WTC11 (cell line): Measurements from ENCODE around the gene NTMT1. TPM values are rescaled to one million over a fixed set of nuclear protein-coding genes. Genes with fewer than 3 reads are reported as not detected.
"Not testable (repeated sequence)": the region's sequence is repeated elsewhere in the genome, so short reads cannot be mapped to it uniquely, and the experiment has no call there.

Experiments used
- ATAC-seq: fragments of 200-7000 bp; cut with Tn5 transposase; 2 replicates; pipeline ENCODE4 v1.10.0; 2021; ENCODE audit warnings: mild to moderate bottlenecking, moderate library complexity
- CTCF ChIA-PET: fragments of 300-600 bp; sonication (Branson Sonifier 250); formaldehyde crosslinking; loops from one replicate; lab custom pipeline; 2021; ENCODE audit warnings: antibody characterized with exemption; lab: Charles Lee
- POLR2A ChIA-PET: fragments of 350-600 bp; sonication (Branson Sonifier 250); formaldehyde crosslinking; loops from one replicate; lab custom pipeline; 2021; ENCODE audit warnings: antibody characterized with exemption; lab: Charles Lee
- DNase-seq: peaks from one replicate; pipeline ENCODE4 v3.0.0; 2021; ENCODE audit warnings: low spot score
- H3K27ac Mint-ChIP-seq: 2 replicates; pipeline ENCODE4 v1.8.0; 2021; ENCODE audit warnings: mixed read lengths
- H3K27me3 Mint-ChIP-seq: 2 replicates; pipeline ENCODE4 v1.8.0; 2021; ENCODE audit warnings: low read depth, mild to moderate bottlenecking, moderate library complexity, mixed read lengths
- H3K36me3 Mint-ChIP-seq: 2 replicates; pipeline ENCODE4 v1.8.0; 2021; ENCODE audit warnings: mixed read lengths
- H3K4me1 Mint-ChIP-seq: 2 replicates; pipeline ENCODE4 v1.8.0; 2022; ENCODE audit warnings: mixed read lengths
- H3K4me3 Mint-ChIP-seq: 2 replicates; pipeline ENCODE4 v1.8.0; 2021; ENCODE audit warnings: mild to moderate bottlenecking, moderate library complexity, mixed read lengths
- H3K9me3 Mint-ChIP-seq: 2 replicates; pipeline ENCODE4 v1.8.0; 2021; ENCODE audit warnings: mixed read lengths
- CTCF ChIP-seq: fragments of 200-600 bp; IDR thresholded peaks from 2 replicates; pipeline ENCODE4 v1.8.0; 2022; ENCODE audit warnings: antibody characterized with exemption
- ELF4 ChIP-seq: sonication (generic); formaldehyde crosslinking; IDR thresholded peaks from 2 replicates; pipeline ENCODE4 v1.8.1; 2022; ENCODE audit warnings: low read depth, mild to moderate bottlenecking, moderate library complexity, missing genetic modification reagents
- EMX1 ChIP-seq: fragments of 250-450 bp; sonication (Bioruptor Pico); IDR thresholded peaks from 2 replicates; pipeline ENCODE4 v1.8.0; 2021; ENCODE audit warnings: mild to moderate bottlenecking
- GABPB1 ChIP-seq: sonication (generic); formaldehyde crosslinking; IDR thresholded peaks from 2 replicates; pipeline ENCODE4 v1.8.1; 2023; ENCODE audit warnings: mild to moderate bottlenecking, missing genetic modification reagents
- GRHL2 ChIP-seq: fragments of 250-450 bp; sonication (Bioruptor Pico); IDR thresholded peaks from 2 replicates; pipeline ENCODE4 v1.8.0; 2022; ENCODE audit warnings: mild to moderate bottlenecking, moderate library complexity; ENCODE audit not compliant: insufficient replicate concordance, severe bottlenecking
- GTF2I ChIP-seq: fragments of 250-450 bp; sonication (Bioruptor Pico); conservative IDR thresholded peaks from 2 replicates; pipeline ENCODE4 v1.4.0; 2021; ENCODE audit warnings: mild to moderate bottlenecking
- HMGA2 ChIP-seq: fragments of 250-450 bp; sonication (Bioruptor Pico); IDR thresholded peaks from 2 replicates; pipeline ENCODE4 v1.4.0; 2021; ENCODE audit warnings: mild to moderate bottlenecking, moderate library complexity
- IRF2 ChIP-seq: sonication (generic); formaldehyde crosslinking; IDR thresholded peaks from 2 replicates; pipeline ENCODE4 v1.8.0; 2022; ENCODE audit warnings: low read depth, missing genetic modification reagents, borderline replicate concordance
- JUN ChIP-seq: sonication (generic); formaldehyde crosslinking; IDR thresholded peaks from 2 replicates; pipeline ENCODE4 v1.8.0; 2023; ENCODE audit warnings: mild to moderate bottlenecking, missing genetic modification reagents
- KAT7 ChIP-seq: sonication (generic); formaldehyde crosslinking; IDR thresholded peaks from 2 replicates; pipeline ENCODE4 v1.8.1; 2023; ENCODE audit warnings: missing genetic modification reagents, mild to moderate bottlenecking, borderline replicate concordance
- MLX ChIP-seq: sonication (generic); formaldehyde crosslinking; IDR thresholded peaks from 2 replicates; pipeline ENCODE4 v1.8.1; 2023; ENCODE audit warnings: mild to moderate bottlenecking, missing genetic modification reagents, moderate library complexity
- MXD4 ChIP-seq: fragments of 250-450 bp; sonication (Bioruptor Pico); IDR thresholded peaks from 2 replicates; pipeline ENCODE4 v1.8.0; 2021; ENCODE audit warnings: mild to moderate bottlenecking, moderate library complexity, borderline replicate concordance
- NFATC4 ChIP-seq: fragments of 250-450 bp; sonication (Bioruptor Pico); IDR thresholded peaks from 2 replicates; pipeline ENCODE4 v1.9.0; 2021; ENCODE audit warnings: mild to moderate bottlenecking
- RELA ChIP-seq: sonication (generic); formaldehyde crosslinking; IDR thresholded peaks from 2 replicates; pipeline ENCODE4 v1.8.1; 2022; ENCODE audit warnings: missing genetic modification reagents, mild to moderate bottlenecking, borderline replicate concordance
- SMAD4 ChIP-seq: sonication (generic); formaldehyde crosslinking; IDR thresholded peaks from 2 replicates; pipeline ENCODE4 v1.8.0; 2022; ENCODE audit warnings: mild to moderate bottlenecking, missing genetic modification reagents
- ZBTB21 ChIP-seq: sonication (generic); formaldehyde crosslinking; IDR thresholded peaks from 2 replicates; pipeline ENCODE4 v1.8.1; 2023; ENCODE audit warnings: mild to moderate bottlenecking, missing genetic modification reagents, borderline replicate concordance
- total RNA-seq: library from RNA; stranded (reverse); gene quantifications from 3 replicates; pipeline ENCODE4 v1.2.3, GENCODE V29; 2021
- TF ChIP-seq, protein P1 (sequence below): sonication (generic); formaldehyde crosslinking; IDR thresholded peaks from 2 replicates; pipeline ENCODE4 v1.8.1; 2023; ENCODE audit warnings: mild to moderate bottlenecking, missing genetic modification reagents, moderate library complexity
- TF ChIP-seq, protein P2 (sequence below): fragments of 250-450 bp; sonication (Bioruptor Pico); IDR thresholded peaks from 2 replicates; pipeline ENCODE4 v1.9.0; 2021; ENCODE audit warnings: moderate library complexity, mild to moderate bottlenecking, inconsistent platforms, borderline replicate concordance

Gene NTMT1
- total RNA-seq, 1 experiment from 2014 or later: 71.1 TPM

DNA sequence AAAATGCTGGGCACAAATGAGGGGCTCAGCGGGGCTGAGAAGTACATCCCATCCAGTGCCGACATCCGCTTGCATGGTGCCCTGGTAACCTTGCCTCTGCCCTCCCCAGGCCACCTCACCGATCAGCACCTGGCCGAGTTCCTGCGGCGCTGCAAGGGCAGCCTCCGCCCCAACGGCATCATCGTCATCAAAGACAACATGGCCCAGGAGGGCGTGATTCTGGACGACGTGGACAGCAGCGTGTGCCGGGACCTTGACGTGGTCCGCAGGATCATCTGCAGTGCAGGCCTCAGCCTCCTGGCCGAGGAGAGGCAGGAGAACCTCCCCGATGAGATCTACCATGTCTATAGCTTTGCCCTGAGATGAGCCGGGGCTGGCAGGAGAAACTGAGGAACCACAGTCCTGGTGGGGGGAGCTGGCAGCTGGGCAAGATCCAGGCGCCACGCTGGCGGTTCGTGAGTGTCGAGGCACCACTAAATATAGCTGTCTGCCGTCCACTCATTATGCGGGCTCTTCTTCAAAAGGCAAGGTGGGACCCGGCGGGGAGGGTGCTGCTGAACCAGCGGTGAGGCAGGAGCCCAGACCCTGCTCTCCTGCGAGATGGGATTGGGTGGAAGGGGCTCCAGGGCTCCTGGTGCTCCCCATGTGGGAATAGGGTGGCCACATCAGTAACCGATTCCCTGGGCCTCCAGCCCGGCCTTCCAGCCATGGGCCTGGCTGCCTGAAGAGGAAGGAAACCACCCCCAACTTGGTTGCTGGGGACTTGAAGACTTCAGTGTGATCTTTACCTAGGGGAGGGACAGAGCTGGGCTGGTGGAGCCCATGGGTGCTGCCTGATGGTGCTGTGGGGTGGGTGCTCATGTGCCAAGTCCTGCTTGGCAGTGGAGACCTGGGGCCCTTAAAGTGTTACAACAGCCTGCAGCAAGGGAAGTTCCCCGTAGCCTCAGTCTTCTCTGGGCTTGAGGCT lies 9.4 kb downstream of the NTMT1 start:
- TF ChIP-seq GABPB1 (CRISPR knock-in tag) (no peak), MXD4 (CRISPR knock-in tag) (no peak), EMX1 (CRISPR knock-in tag) (no peak), IRF2 (no peak), ELF4 (CRISPR knock-in tag) (no peak), KAT7 (CRISPR knock-in tag) (no peak), HMGA2 (CRISPR knock-in tag) (no peak), ZBTB21 (CRISPR knock-in tag) (no peak), GTF2I (CRISPR knock-in tag) (no peak), RELA (CRISPR knock-in tag) (no peak), GRHL2 (CRISPR knock-in tag) (no peak), SMAD4 (CRISPR knock-in tag) (no peak), CTCF (no peak)
- TF ChIP-seq, protein P1, sequence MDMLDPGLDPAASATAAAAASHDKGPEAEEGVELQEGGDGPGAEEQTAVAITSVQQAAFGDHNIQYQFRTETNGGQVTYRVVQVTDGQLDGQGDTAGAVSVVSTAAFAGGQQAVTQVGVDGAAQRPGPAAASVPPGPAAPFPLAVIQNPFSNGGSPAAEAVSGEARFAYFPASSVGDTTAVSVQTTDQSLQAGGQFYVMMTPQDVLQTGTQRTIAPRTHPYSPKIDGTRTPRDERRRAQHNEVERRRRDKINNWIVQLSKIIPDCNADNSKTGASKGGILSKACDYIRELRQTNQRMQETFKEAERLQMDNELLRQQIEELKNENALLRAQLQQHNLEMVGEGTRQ (CRISPR knock-in tag): no peak
- TF ChIP-seq, protein P2, sequence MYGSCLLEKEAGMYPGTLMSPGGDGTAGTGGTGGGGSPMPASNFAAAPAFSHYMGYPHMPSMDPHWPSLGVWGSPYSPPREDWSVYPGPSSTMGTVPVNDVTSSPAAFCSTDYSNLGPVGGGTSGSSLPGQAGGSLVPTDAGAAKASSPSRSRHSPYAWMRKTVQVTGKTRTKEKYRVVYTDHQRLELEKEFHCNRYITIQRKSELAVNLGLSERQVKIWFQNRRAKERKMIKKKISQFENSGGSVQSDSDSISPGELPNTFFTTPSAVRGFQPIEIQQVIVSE: no peak
- Mint-ChIP-seq H3K36me3 (peaks cover 31% of the 10 kb centered on the region), H3K4me1 (peaks cover 10% of the 10 kb centered on the region), H3K27me3 (no peaks in the 10 kb centered on the region), H3K27ac (no peak overlapping the region), H3K4me3 (no peak overlapping the region), H3K9me3 (no peaks in the 10 kb centered on the region)
- no peak for ATAC-seq
- ChIA-PET POLR2A (no interaction called here), CTCF (no interaction called here)
- no peak for DNase-seq

- H3K4me3 Mint-ChIP-seq, H3K27me3 Mint-ChIP-seq, POLR2A ChIA-PET: not testable (repeated sequence)
These were observed 10.4 kb downstream of the NTMT1 start for GRCh38 chr9:129636343-129636742.

DNA sequence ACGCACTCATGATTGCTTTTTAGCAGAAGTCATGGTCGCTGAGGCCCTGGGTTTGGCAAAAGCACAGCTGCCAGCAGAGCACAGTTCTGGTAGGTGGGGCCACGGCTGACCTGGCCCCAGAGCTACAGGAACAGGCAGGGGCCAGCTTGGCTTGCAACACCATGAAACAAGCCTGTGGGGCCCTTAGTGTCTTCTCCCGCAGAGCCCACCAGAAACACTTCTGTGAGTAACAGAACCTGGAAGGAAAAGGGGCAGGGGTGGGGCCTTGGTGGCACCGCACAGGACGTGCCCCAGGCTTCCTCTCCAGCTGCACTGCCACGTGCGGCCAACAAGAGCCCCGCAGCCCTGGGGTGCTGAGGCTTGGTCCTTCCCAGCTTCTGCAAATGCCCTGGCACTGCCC lies 11.1 kb downstream of the NTMT1 start:
- Mint-ChIP-seq H3K27me3 (no peaks in the 10 kb centered on the region), H3K27ac (no peak overlapping the region), H3K4me1 (peaks cover 11% of the 10 kb centered on the region), H3K9me3 (no peaks in the 10 kb centered on the region), H3K36me3 (peaks cover 31% of the 10 kb centered on the region), H3K4me3 (no peak overlapping the region)
- CTCF ChIA-PET: interaction anchor here (1.0 to 2.0 kb wide), 4 partner anchors 11 to 494 kb away, joined by 3 to 10 read pairs (median 3); partner anchors contain the start of gene NTMT1
- DNase-seq (no peak), ATAC-seq (no peak)
- POLR2A ChIA-PET: no interaction called here
- TF ChIP-seq RELA (CRISPR knock-in tag) (no peak), MLX (CRISPR knock-in tag) (no peak), JUN (CRISPR knock-in tag) (no peak), NFATC4 (no peak)

More at GRCh38 chr9:129636343-129636742, 10.4 kb downstream of the NTMT1 start:
- peaks cover 31% of the 10 kb centered on the region for H3K36me3 Mint-ChIP-seq
- H3K27ac Mint-ChIP-seq, DNase-seq, H3K9me3 Mint-ChIP-seq, ATAC-seq: not testable (repeated sequence)
- CTCF ChIA-PET: interaction anchor here (1.1 to 2.0 kb wide), 2 partner anchors 12 to 493 kb away, joined by 3 to 10 read pairs; no protein-coding TSS in a partner anchor
- peaks cover 11% of the 10 kb centered on the region for H3K4me1 Mint-ChIP-seq
